Activated CD4-positive, alpha-beta memory T cell treated with anti-CD3 and anti-CD28 coated beads for 36 hours (primary cell): Measurements from ENCODE around the gene AKR1D1. TPM values are rescaled to one million over a fixed set of nuclear protein-coding genes. Genes with fewer than 3 reads are reported as not detected.
"Not testable (repeated sequence)": the region's sequence is repeated elsewhere in the genome, so short reads cannot be mapped to it uniquely, and the experiment has no call there.

Experiments used
- CTCF ChIA-PET: fragments of 350-600 bp; sonication (Branson Sonifier 250); formaldehyde crosslinking; loops from one replicate; lab custom pipeline; 2021; ENCODE audit warnings: antibody characterized with exemption, inconsistent platforms; lab: Charles Lee
- POLR2A ChIA-PET: fragments of 350-600 bp; sonication (Branson Sonifier 250); formaldehyde crosslinking; loops from one replicate; lab custom pipeline; 2021; ENCODE audit warnings: antibody characterized with exemption; lab: Charles Lee
- DNase-seq: peaks from one replicate; pipeline ENCODE4 v3.0.0-alpha.2; 2020
- H3K27ac Mint-ChIP-seq: one replicate; pipeline ENCODE4 v1.8.0; 2021; ENCODE audit warnings: mixed read lengths
- H3K27me3 Mint-ChIP-seq: one replicate; pipeline ENCODE4 v1.8.0; 2021; ENCODE audit warnings: mixed read lengths
- H3K36me3 Mint-ChIP-seq: one replicate; pipeline ENCODE4 v1.8.0; 2021; ENCODE audit warnings: mixed read lengths
- H3K4me1 Mint-ChIP-seq: one replicate; pipeline ENCODE4 v1.8.0; 2021; ENCODE audit warnings: low read depth, mixed read lengths
- H3K4me3 Mint-ChIP-seq: one replicate; pipeline ENCODE4 v1.8.0; 2021; ENCODE audit warnings: mild to moderate bottlenecking, mixed read lengths
- H3K9me3 Mint-ChIP-seq: one replicate; pipeline ENCODE4 v1.8.0; 2021; ENCODE audit warnings: mixed read lengths
- intact Hi-C: fragments of 100-400 bp; cut with micrococcal nuclease; formaldehyde crosslinking; loops from one replicate; pipeline ENCODE4 v1.15.1; 2023
- total RNA-seq, 2 experiments: library from RNA; stranded (reverse); gene quantifications; one replicate each; pipeline ENCODE4 v1.2.3, GENCODE V29; 2021

Gene AKR1D1
- total RNA-seq, 2 experiments from 2014 or later: not detected

DNA sequence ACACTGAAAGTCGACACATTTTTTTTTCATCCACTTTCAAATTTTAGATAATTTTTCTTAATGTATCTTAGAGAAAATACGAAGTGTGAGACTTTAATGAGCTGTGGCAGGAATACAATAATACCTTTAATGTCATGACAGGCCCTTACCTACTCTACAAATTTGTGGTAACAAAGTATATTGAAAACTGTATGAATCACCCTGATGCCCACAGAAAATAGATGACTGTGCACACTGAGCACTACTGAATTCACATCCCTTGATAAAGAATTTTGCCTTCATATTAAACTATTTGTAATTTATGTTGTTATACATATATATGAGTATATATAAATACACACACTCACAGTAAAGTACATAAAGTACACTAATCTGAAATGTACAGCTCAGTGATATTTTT, 51.7 kb downstream of the AKR1D1 start:
- ChIA-PET POLR2A (no interaction called here), CTCF (no interaction called here)
- H3K36me3 Mint-ChIP-seq: no peaks in the 10 kb centered on the region
- no peak overlapping the region for H3K27ac Mint-ChIP-seq
- H3K4me3 Mint-ChIP-seq: no peak overlapping the region
- no peaks in the 10 kb centered on the region for H3K27me3 Mint-ChIP-seq
- H3K9me3 Mint-ChIP-seq: no peaks in the 10 kb centered on the region
- DNase-seq: no peak
- no peaks in the 10 kb centered on the region for H3K4me1 Mint-ChIP-seq
- intact Hi-C loops: no loop called here

- ChIA-PET POLR2A (no interaction called here), CTCF (no interaction called here)
- intact Hi-C loops: no loop called here
- no peak overlapping the region for H3K4me3 Mint-ChIP-seq
- H3K9me3 Mint-ChIP-seq: no peaks in the 10 kb centered on the region
- H3K36me3 Mint-ChIP-seq: no peaks in the 10 kb centered on the region
- no peaks in the 10 kb centered on the region for H3K4me1 Mint-ChIP-seq
- H3K27me3 Mint-ChIP-seq: no peaks in the 10 kb centered on the region
- no peak overlapping the region for H3K27ac Mint-ChIP-seq
- DNase-seq: no peak
Measured at GRCh38 chr7:138129551-138130165, 53.4 kb downstream of the AKR1D1 start.

- Mint-ChIP-seq H3K27ac (no peak overlapping the region), H3K27me3 (peaks cover 18% of the 10 kb centered on the region), H3K36me3 (no peaks in the 10 kb centered on the region), H3K4me3 (no peak overlapping the region), H3K9me3 (no peaks in the 10 kb centered on the region), H3K4me1 (no peaks in the 10 kb centered on the region)
- POLR2A ChIA-PET: no interaction called here
- DNase-seq: no peak
- CTCF ChIA-PET: no interaction called here
- intact Hi-C loops: no loop called here
Measured at GRCh38 chr7:138137423-138138171, 61.3 kb downstream of the AKR1D1 start.

DNA sequence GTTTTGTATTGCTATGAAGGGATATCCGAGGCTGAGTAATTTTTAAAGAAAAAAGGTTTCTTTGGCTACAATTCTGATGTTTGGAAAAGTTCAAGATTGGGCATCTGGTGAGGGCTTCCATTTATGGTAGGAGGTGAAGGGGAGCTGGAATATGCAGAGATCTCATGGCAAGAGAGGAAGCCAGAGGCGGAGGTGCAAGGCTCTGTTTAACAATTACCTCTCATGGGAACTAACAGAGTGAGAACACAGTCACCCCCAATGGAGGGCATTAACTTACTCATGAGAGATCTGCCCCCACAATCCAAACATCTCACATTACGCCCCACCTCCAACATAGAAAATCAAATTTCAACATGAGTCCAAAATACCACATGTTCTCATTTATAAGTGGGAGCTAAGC, 62.0 kb downstream of the AKR1D1 start:
- no peak for DNase-seq
- POLR2A ChIA-PET: no interaction called here
- intact Hi-C loops: no loop called here
- Mint-ChIP-seq H3K36me3 (no peaks in the 10 kb centered on the region), H3K27me3 (peaks cover 18% of the 10 kb centered on the region), H3K4me3 (no peak overlapping the region), H3K4me1 (no peaks in the 10 kb centered on the region), H3K27ac (no peak overlapping the region), H3K9me3 (no peaks in the 10 kb centered on the region)
- CTCF ChIA-PET: interaction anchor here (1.1 kb wide), 1 partner anchor 31 kb away, joined by 3 read pairs; no protein-coding TSS in a partner anchor

DNA sequence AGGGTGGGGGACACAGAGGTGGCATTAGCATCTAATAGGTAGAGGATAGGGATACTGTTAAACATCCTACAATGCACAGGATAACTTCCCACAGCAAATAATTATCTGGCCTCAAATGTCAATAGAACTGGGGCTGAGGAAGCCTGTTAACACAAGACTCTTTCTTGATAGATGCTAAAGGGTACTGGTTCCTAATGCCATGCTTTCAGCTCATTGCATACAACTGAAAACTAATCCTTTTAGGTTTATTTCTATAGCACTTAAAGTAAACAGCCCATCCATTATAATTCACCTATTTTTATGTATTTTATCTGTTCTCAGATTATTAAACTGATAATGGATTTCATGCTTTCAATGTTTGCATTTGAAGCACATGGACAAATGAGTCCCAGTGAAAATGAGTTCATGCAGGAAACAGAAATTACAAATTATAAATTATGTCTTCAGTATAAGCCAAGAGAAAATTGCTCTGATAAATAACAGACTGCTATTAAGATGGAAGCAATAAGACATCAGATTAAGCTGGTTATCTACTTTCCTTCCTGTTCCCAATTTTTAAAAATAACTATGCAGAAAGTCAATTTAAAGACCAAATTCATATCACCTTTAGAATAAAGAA, 66.4 kb downstream of the AKR1D1 start:
- ChIA-PET POLR2A (no interaction called here), CTCF (no interaction called here)
- intact Hi-C loops: no loop called here
- H3K4me1 Mint-ChIP-seq: peaks cover 4% of the 10 kb centered on the region
- H3K36me3 Mint-ChIP-seq: no peaks in the 10 kb centered on the region
- H3K9me3 Mint-ChIP-seq: no peaks in the 10 kb centered on the region
- DNase-seq: no peak
- H3K27me3 Mint-ChIP-seq: peaks cover 22% of the 10 kb centered on the region
- no peak overlapping the region for H3K27ac Mint-ChIP-seq
- no peak overlapping the region for H3K4me3 Mint-ChIP-seq

- Mint-ChIP-seq H3K27ac (no peak overlapping the region), H3K9me3 (no peaks in the 10 kb centered on the region), H3K27me3 (peaks cover 16% of the 10 kb centered on the region), H3K4me3 (no peak overlapping the region), H3K36me3 (no peaks in the 10 kb centered on the region), H3K4me1 (peaks cover 4% of the 10 kb centered on the region)
- no peak for DNase-seq
- CTCF ChIA-PET: interaction anchor here (0.6 kb wide), 1 partner anchor 734 kb away, joined by 4 read pairs; no protein-coding TSS in a partner anchor
- POLR2A ChIA-PET: interaction anchor here (0.6 kb wide), 1 partner anchor 19 kb away, joined by 5 read pairs; no protein-coding TSS in a partner anchor
- intact Hi-C loops: no loop called here
Measured at GRCh38 chr7:138144958-138145357, 68.7 kb downstream of the AKR1D1 start.

DNA sequence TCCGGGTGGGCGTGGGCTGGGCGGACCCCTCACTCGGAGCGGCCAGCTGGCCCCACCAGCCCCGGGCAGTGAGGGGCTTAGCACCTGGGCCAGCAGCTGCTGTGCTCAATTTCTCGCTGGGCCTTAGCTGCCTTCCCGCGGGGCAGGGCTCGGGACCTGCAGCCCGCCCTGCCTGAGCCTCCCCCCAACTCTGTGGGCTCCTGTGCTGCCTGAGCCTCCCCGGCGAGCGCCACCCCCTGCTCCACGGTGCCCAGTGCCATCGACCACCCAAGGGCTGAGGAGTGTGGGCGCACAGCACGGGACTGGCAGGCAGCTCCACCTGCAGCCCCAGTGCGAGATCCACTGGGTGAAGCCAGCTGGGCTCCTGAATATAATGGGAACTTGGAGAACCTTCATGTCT, 70.0 kb downstream of the AKR1D1 start:
- CTCF ChIA-PET, H3K27ac Mint-ChIP-seq, H3K36me3 Mint-ChIP-seq, H3K4me3 Mint-ChIP-seq, DNase-seq, intact Hi-C loops, H3K9me3 Mint-ChIP-seq, H3K4me1 Mint-ChIP-seq: not testable (repeated sequence)
- H3K27me3 Mint-ChIP-seq: peaks cover 17% of the 10 kb centered on the region
- POLR2A ChIA-PET: interaction anchor here (0.6 kb wide), 1 partner anchor 489 kb away, joined by 4 read pairs; no protein-coding TSS in a partner anchor

DNA sequence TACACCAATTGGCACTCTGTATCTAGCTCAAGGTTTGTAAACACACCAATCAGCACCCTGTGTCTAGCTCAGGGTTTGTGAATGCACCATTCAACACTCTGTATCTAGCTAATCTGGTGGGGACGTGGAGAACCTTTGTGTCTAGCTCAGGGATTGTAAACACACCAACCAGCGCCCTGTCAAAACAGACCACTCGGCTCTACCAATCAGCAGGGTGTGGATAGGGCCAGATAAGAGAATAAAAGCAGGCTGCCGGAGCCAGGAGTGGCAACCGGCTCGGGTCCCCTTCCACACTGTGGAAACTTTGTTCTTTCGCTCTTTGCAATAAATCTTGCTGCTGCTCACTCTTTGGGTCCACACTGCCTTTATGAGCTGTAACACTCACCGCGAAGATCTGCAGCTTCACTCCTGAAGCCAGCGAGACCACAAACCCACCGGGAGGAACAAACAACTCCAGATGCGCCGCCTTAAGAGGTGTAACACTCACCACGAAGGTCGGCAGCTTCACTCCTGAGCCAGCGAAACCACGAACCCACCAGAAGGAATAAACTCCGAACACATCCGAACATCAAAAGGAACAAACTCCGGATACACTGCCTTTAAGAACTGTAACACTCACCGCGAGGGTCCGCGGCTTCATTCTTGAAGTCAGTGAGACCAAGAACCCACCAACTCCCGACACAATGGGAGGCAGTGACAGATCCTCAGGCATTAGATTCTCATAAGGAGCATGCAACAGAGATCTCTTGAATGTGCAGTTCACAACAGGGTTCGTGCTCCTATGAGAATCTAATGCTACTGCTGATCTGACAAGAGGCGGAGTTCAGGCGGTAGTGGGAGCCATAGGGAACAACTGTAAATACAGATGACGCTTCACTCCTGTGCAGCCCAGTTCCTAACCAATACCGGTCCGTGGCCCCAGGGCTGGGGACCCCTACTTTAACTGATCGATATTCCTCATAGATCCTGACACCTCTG, 70.8 kb downstream of the AKR1D1 start:
- POLR2A ChIA-PET: interaction anchor here (0.6 kb wide), 1 partner anchor 488 kb away, joined by 4 read pairs; no protein-coding TSS in a partner anchor
- H3K27me3 Mint-ChIP-seq: peaks cover 17% of the 10 kb centered on the region
- H3K4me1 Mint-ChIP-seq, H3K36me3 Mint-ChIP-seq, CTCF ChIA-PET, H3K9me3 Mint-ChIP-seq, DNase-seq, H3K27ac Mint-ChIP-seq, intact Hi-C loops: not testable (repeated sequence)
- peak overlapping the region; percentile 58 for H3K4me3 Mint-ChIP-seq

GRCh38 chr7:138151731-138152577, 75.7 kb downstream of the AKR1D1 start:
- CTCF ChIA-PET: no interaction called here
- H3K36me3 Mint-ChIP-seq: no peaks in the 10 kb centered on the region
- no peak for DNase-seq
- POLR2A ChIA-PET: no interaction called here
- peaks cover 10% of the 10 kb centered on the region for H3K27me3 Mint-ChIP-seq
- peaks cover 1% of the 10 kb centered on the region for H3K4me1 Mint-ChIP-seq
- intact Hi-C loops: no loop called here
- H3K9me3 Mint-ChIP-seq: no peaks in the 10 kb centered on the region
- H3K4me3 Mint-ChIP-seq: no peak overlapping the region
- no peak overlapping the region for H3K27ac Mint-ChIP-seq

GRCh38 chr7:138154661-138155060, 78.4 kb downstream of the AKR1D1 start:
- ChIA-PET POLR2A (no interaction called here), CTCF (interaction anchor here (0.7 kb wide), 1 partner anchor 78 kb away, joined by 3 read pairs; no protein-coding TSS in a partner anchor)
- no peak for DNase-seq
- no peaks in the 10 kb centered on the region for H3K4me1 Mint-ChIP-seq
- H3K9me3 Mint-ChIP-seq: no peaks in the 10 kb centered on the region
- H3K27me3 Mint-ChIP-seq: peaks cover 5% of the 10 kb centered on the region
- intact Hi-C loops: no loop called here
- H3K4me3 Mint-ChIP-seq: no peak overlapping the region
- H3K27ac Mint-ChIP-seq: no peak overlapping the region
- H3K36me3 Mint-ChIP-seq: no peaks in the 10 kb centered on the region

DNA sequence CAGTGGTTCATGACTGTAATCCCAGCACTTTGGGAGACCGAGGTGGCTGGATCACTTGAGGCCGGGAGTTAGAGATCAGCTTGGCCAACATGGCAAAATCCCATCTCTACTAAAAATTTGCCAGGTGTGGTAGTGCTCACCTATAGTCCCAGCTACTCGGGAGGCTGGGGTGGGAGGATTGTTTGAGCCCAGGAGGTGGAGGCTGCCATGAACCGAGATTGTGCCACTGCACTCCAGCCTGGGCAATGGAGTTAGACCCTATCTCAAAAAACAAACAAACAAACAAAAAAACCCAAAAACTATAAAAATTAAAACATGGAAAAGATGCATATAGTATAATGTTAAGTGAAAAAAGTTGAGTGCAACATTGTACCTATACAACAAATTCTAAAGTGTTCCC, 81.4 kb downstream of the AKR1D1 start:
- ChIA-PET POLR2A (no interaction called here), CTCF (interaction anchor here (0.7 to 1.9 kb wide), 2 partner anchors 581 to 729 kb away, joined by 4 to 8 read pairs; no protein-coding TSS in a partner anchor)
- Mint-ChIP-seq H3K9me3 (no peaks in the 10 kb centered on the region), H3K4me3 (no peak overlapping the region), H3K27ac (no peak overlapping the region), H3K36me3 (no peaks in the 10 kb centered on the region), H3K4me1 (no peaks in the 10 kb centered on the region), H3K27me3 (no peaks in the 10 kb centered on the region)
- DNase-seq: no peak
- intact Hi-C loops: no loop called here
